MCF 10A (cell line): Measurements from ENCODE around the gene SPIRE1. TPM values are rescaled to one million over a fixed set of nuclear protein-coding genes. Genes with fewer than 3 reads are reported as not detected.
A peak's percentile ranks its signal among the peaks of the same experiment; 100 is the strongest.

Source experiments
- BruUV-seq: library from RNA; stranded (reverse); fragments of 400-500 nt; replicated peaks from 2 replicates; lab custom pipeline; 2021; lab: Mats Ljungman, UMichigan
- CTCF ChIA-PET: fragments of 300-600 bp; sonication (Branson Sonifier 250); formaldehyde crosslinking; extraction: SDS; loops from one replicate; lab custom pipeline; 2021; ENCODE audit warnings: antibody characterized with exemption, inconsistent platforms; lab: Yijun Ruan, JAX
- POLR2A ChIA-PET: fragments of 300-600, 350-650 bp; sonication (Branson Sonifier 250); formaldehyde crosslinking; extraction: SDS; loops from one replicate; lab custom pipeline; 2020; ENCODE audit warnings: antibody characterized with exemption, inconsistent platforms; lab: Yijun Ruan, JAX
- DNase-seq: peaks from one replicate; pipeline ENCODE4 v3.0.0-alpha.2; 2018; ENCODE audit not compliant: unreplicated experiment
- H3K27ac Mint-ChIP-seq: one replicate; pipeline ENCODE4 v1.8.0; 2022; ENCODE audit warnings: mild to moderate bottlenecking, low read depth, mixed read lengths; ENCODE audit not compliant: unreplicated experiment
- H3K27me3 Mint-ChIP-seq: one replicate; pipeline ENCODE4 v1.8.0; 2022; ENCODE audit warnings: mixed read lengths; ENCODE audit not compliant: insufficient read depth, unreplicated experiment
- H3K36me3 Mint-ChIP-seq: one replicate; pipeline ENCODE4 v1.8.0; 2022; ENCODE audit warnings: mild to moderate bottlenecking, moderate library complexity, mixed read lengths; ENCODE audit not compliant: insufficient read depth, unreplicated experiment
- H3K4me1 Mint-ChIP-seq: one replicate; pipeline ENCODE4 v1.8.0; 2022; ENCODE audit warnings: mixed read lengths; ENCODE audit not compliant: insufficient read depth, unreplicated experiment
- H3K4me3 Mint-ChIP-seq: one replicate; pipeline ENCODE4 v1.8.0; 2022; ENCODE audit warnings: mild to moderate bottlenecking, moderate library complexity, mixed read lengths; ENCODE audit not compliant: unreplicated experiment
- H3K9me3 Mint-ChIP-seq: one replicate; pipeline ENCODE4 v1.8.0; 2022; ENCODE audit warnings: mixed read lengths; ENCODE audit not compliant: unreplicated experiment
- CTCF ChIP-seq: fragments of 200-600 bp; IDR thresholded peaks from one replicate; pipeline ENCODE4 v1.8.0; 2022; ENCODE audit warnings: antibody characterized with exemption, mild to moderate bottlenecking; ENCODE audit not compliant: unreplicated experiment
- intact Hi-C: fragments of 100-400 bp; cut with micrococcal nuclease; formaldehyde crosslinking; loops from 2 replicates; pipeline ENCODE4 v1.14.1; 2022
- total RNA-seq: library from RNA; stranded (reverse); gene quantifications from 2 replicates; pipeline ENCODE4 v1.2.3, GENCODE V29; 2022

The SPIRE1 gene
- total RNA-seq, 1 experiment from 2014 or later, result 78.2 TPM

- Mint-ChIP-seq H3K4me3 (no peak overlapping the region), H3K4me1 (peaks cover 8% of the 10 kb centered on the region), H3K27me3 (no peaks in the 10 kb centered on the region), H3K36me3 (peaks cover 62% of the 10 kb centered on the region), H3K9me3 (no peaks in the 10 kb centered on the region), H3K27ac (no peak overlapping the region)
- ChIA-PET POLR2A (interaction anchor here (0.9 kb wide), 1 partner anchor 269 kb away, joined by 3 read pairs; the partner anchor contains the start of gene SEH1L), CTCF (interaction anchor here (0.6 to 1.7 kb wide), 4 partner anchors 47 to 287 kb away, joined by 3 to 4 read pairs (median 3); no protein-coding TSS in a partner anchor)
- intact Hi-C loops, result no loop called here
- TF ChIP-seq CTCF, result no peak
- BruUV-seq, result no TSS peak
- DNase-seq, result peak; percentile 23
Observed at GRCh38 chr18:12679183-12679786, 21.4 kb upstream of the SPIRE1 start.

- ChIA-PET CTCF (interaction anchor here (1.4 to 1.7 kb wide), 2 partner anchors 8 to 276 kb away, joined by 5 to 8 read pairs; no protein-coding TSS in a partner anchor), POLR2A (interaction anchor here (1.2 kb wide), 1 partner anchor 32 kb away, joined by 3 read pairs; no protein-coding TSS in a partner anchor)
- no peaks in the 10 kb centered on the region for H3K9me3 Mint-ChIP-seq
- H3K4me1 Mint-ChIP-seq, result no peaks in the 10 kb centered on the region
- no TSS peak for BruUV-seq
- H3K27ac Mint-ChIP-seq, result no peak overlapping the region
- H3K36me3 Mint-ChIP-seq, result peaks cover 24% of the 10 kb centered on the region
- no peak for DNase-seq
- intact Hi-C loops, result no loop called here
- TF ChIP-seq CTCF, result no peak
- H3K27me3 Mint-ChIP-seq, result no peaks in the 10 kb centered on the region
- no peak overlapping the region for H3K4me3 Mint-ChIP-seq
Observed at GRCh38 chr18:12668041-12668440, 10.1 kb upstream of the SPIRE1 start.

GRCh38 chr18:12659904-12660605, 2.1 kb upstream of the SPIRE1 start:
- POLR2A ChIA-PET, result interaction anchor here (0.7 to 4.0 kb wide), 8 partner anchors 51 to 269 kb away, joined by 3 to 29 read pairs (median 4); partner anchors contain the start of gene PRELID3A
- CTCF ChIA-PET, result interaction anchor here (0.6 to 6.5 kb wide), 24 partner anchors 9 to 281 kb away, joined by 3 to 127 read pairs (median 4); no protein-coding TSS in a partner anchor
- Mint-ChIP-seq H3K4me1 (peaks cover 18% of the 10 kb centered on the region), H3K9me3 (no peaks in the 10 kb centered on the region), H3K36me3 (peaks cover 1% of the 10 kb centered on the region), H3K27ac (no peak overlapping the region), H3K27me3 (no peaks in the 10 kb centered on the region), H3K4me3 (no peak overlapping the region)
- peak; percentile 85 for TF ChIP-seq CTCF
- intact Hi-C loops, result loop anchor here (1.0 to 5.0 kb wide), 4 partner anchors 108 to 269 kb away; no protein-coding TSS in a partner anchor
- DNase-seq, result peak; percentile 69
- BruUV-seq, result no TSS peak
